HEK293 (cell line): ENCODE results near the gene IL17F.

ENCODE experiments used
- CTCF ChIP-seq: fragments of 450-650 bp; formaldehyde crosslinking; IDR thresholded peaks from 2 replicates; pipeline ENCODE4 v1.5.1; 2016; ENCODE audit warnings: missing biosample characterization, missing genetic modification characterization
- ZBTB11 ChIP-seq: fragments of 450-650 bp; formaldehyde crosslinking; conservative IDR thresholded peaks from 2 replicates; pipeline ENCODE4 v1.5.1; 2016; ENCODE audit warnings: low read depth, missing biosample characterization, missing genetic modification characterization
- ZNF670 ChIP-seq: fragments of 450-650 bp; formaldehyde crosslinking; IDR thresholded peaks from 2 replicates; pipeline ENCODE4 v1.5.1; 2016; ENCODE audit warnings: missing biosample characterization, missing genetic modification characterization, low read depth

- no peak for TF ChIP-seq ZNF670 (tag by site-specific recombination)
- TF ChIP-seq CTCF (tag by site-specific recombination): no peak
- TF ChIP-seq ZBTB11 (tag by site-specific recombination): no peak
Observed at GRCh38 chr6:52243282-52243893, 912 bp downstream of the IL17F start.
